GM12892 (cell line): ENCODE results near the gene CATSPERE.

Source experiments
- POLR2A ChIP-seq: IDR thresholded peaks from 2 replicates; pipeline ENCODE4 v1.6.1; 2011; ENCODE audit warnings: low read depth, low read length, control low read depth
- POLR2AphosphoS5 ChIP-seq: IDR thresholded peaks from 2 replicates; pipeline ENCODE4 v1.6.1; 2011; ENCODE audit warnings: low read depth, low read length, control low read depth
- TAF1 ChIP-seq: IDR thresholded peaks from 2 replicates; pipeline ENCODE4 v1.6.1; 2011; ENCODE audit warnings: low read depth, mild to moderate bottlenecking, control low read depth, low read length, borderline replicate concordance

DNA sequence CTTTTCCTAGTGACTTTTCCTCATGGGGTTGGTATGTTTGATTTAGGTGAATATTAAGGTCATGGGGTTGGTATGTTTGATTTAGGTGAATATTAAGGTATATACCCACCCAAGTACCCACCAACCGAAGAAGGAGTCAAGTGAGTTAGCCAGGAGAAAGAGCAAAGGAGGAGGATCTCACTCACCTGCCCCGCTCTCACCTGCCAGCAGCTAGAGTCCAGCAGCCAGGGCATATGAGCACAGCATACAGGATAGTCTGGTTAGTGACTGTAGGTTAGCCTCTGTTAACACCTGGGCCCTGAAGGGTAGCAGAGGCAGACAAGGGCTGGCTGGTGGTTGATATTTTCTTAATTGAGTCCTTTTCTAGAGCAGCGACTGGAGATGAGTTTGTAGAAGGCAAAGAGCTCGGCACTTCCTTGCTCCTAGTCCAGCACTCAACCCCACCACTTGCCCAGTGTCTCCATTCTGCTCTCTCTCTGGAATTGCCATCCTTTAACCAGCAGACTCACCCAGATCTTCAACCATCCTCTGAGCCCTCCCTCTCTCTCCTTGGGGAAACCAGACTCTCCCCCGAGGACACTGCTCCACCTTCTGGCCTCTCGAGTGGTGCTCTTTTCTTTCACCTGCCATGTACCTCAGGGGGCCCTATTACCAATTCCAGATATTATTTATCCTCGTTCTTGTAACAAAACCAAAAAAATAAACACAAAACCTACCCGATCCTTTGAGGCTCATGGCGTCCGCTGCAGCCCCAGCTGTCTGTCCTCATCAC is 175.6 kb downstream of the CATSPERE start:
- TF ChIP-seq TAF1 (no peak), POLR2AphosphoS5 (no peak), POLR2A (no peak)
